ENCODE measurements around the gene NINJ2. TPM values are rescaled to one million over a fixed set of nuclear protein-coding genes. Genes with fewer than 3 reads are reported as not detected.

The NINJ2 gene
- polyA plus RNA-seq, 3 donors = 32.9 to 92.7 (median 73.7) TPM

DNA sequence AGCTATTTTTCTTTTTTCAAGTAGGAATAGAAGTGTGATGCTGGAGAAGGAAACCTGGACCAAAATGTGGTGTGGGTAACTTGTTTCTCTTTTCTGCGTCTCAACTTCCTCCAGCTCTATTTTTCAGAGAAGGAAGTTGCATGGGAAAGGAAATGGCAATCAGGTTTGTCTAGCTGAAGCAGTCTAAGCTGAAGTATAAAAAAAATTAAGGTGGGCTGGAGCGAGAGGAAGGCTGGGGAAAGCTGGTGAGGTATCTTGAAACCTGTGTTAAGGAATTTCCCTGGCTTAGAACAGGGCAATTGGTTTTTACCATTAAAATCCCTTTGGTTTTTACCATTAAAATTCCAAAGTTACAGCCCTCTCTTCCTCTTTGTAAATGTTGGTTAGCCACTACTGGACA, 34.2 kb upstream of the NINJ2 start:
- H3K27ac ChIP-seq (ENCODE audit: low read depth in 1 of 2, low read length in 2 of 2) = peak overlapping the region in 1 of 2 donors; percentile 46
- H3K27ac Mint-ChIP-seq = peak overlapping the region; percentile 54 to 86 (median 74)

DNA sequence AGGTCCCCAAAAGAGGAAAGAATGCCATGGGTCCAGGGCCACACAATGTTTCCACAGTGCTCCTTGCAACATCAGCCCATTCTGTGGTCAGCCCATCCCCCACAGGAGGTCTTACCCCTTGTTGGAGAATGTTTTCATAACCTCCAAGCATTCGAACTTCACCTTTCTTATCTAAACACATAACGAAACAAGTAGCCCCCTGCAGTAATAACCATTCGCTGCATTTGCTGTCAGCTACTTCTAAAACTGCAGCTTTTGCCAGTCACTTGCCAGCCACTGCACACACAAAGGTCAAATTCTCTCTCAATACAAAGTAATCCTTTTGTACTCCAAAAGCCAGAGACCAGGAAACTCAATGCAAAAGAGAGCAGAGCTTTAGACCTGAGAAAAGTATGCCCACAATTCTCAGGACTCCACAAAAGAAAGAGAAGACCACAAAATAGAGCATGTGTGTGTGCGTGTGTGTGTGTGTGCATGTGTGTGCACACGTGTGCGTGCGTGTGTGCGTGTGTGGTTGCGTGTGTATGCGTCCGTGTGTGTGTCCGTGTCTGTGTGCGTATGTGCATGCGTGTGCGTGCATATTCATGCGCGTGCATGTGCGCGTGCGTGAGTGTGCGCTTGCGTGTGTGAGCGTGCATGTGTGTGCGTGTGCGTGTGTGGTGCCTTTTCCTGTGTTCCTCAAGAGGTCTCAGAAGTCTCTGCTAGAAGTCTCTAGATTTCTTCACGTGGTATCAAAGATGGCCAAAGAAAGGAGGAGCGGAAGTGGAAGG, 31.7 kb upstream of the NINJ2 start:
- no peak for DNase-seq
- peaks cover 35 to 42% of the 10 kb centered on the region in 2 donors for H3K4me1 ChIP-seq (ENCODE audit: control insufficient read depth in 1 of 2, insufficient read depth in 2 of 2, low read length in 2 of 2)
- H3K27ac Mint-ChIP-seq = peak overlapping the region in 4 of 7 donors; percentile 2 to 50 (median 34)
- no peaks in the 10 kb centered on the region for H4K20me1 ChIP-seq (ENCODE audit: insufficient read depth, low read length)
- peak overlapping the region; percentile 32 for H2AFZ ChIP-seq (ENCODE audit: insufficient read depth, low read depth, low read length, poor library complexity, severe bottlenecking)
- H3K36me3 ChIP-seq (replicated peaks in 1 of 2; ENCODE audit: control insufficient read depth in 1 of 2, insufficient read depth in 2 of 2, low read length in 2 of 2) = no peaks in the 10 kb centered on the region
- peak overlapping the region in 1 of 3 experiments; percentile 13 for H3K4me3 ChIP-seq (replicated peaks in 1 of 3; ENCODE audit: low read depth in 2 of 3, low read length in 3 of 3)
- WGBS (ENCODE audit: insufficient coverage) = 88% methylated on average over 26 of the region's 27 CpGs
- no peaks in the 10 kb centered on the region for H3K27me3 ChIP-seq (ENCODE audit: control insufficient read depth in 2 of 2, insufficient read depth in 2 of 2, low read length in 2 of 2)
- H3K9ac ChIP-seq (ENCODE audit: insufficient read depth, low read length, poor library complexity, severe bottlenecking) = no peak overlapping the region
- peaks cover 44% of the 10 kb centered on the region for H3K4me1 Mint-ChIP-seq
- H3K27ac ChIP-seq (ENCODE audit: low read depth in 1 of 2, low read length in 2 of 2) = peak overlapping the region in 1 of 2 donors; percentile 61
- H3K9me3 ChIP-seq (replicated peaks in 1 of 2; ENCODE audit: control insufficient read depth in 1 of 2, insufficient read depth in 1 of 2, low read length in 2 of 2) = peaks cover 7 to 12% of the 10 kb centered on the region in 2 donors
- H3K27me3 Mint-ChIP-seq (ENCODE audit: low read depth in 3 of 3) = no peaks in the 10 kb centered on the region
- TF ChIP-seq, protein P1, sequence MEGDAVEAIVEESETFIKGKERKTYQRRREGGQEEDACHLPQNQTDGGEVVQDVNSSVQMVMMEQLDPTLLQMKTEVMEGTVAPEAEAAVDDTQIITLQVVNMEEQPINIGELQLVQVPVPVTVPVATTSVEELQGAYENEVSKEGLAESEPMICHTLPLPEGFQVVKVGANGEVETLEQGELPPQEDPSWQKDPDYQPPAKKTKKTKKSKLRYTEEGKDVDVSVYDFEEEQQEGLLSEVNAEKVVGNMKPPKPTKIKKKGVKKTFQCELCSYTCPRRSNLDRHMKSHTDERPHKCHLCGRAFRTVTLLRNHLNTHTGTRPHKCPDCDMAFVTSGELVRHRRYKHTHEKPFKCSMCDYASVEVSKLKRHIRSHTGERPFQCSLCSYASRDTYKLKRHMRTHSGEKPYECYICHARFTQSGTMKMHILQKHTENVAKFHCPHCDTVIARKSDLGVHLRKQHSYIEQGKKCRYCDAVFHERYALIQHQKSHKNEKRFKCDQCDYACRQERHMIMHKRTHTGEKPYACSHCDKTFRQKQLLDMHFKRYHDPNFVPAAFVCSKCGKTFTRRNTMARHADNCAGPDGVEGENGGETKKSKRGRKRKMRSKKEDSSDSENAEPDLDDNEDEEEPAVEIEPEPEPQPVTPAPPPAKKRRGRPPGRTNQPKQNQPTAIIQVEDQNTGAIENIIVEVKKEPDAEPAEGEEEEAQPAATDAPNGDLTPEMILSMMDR (IDR thresholded peaks at IDR 0.05) = no peak
- intact Hi-C loops (cut with micrococcal nuclease) = no loop called here
- H3K79me2 ChIP-seq (ENCODE audit: insufficient read depth, low read length) = no peaks in the 10 kb centered on the region
- H3K4me2 ChIP-seq (replicated peaks; ENCODE audit: extremely low read depth, low read length, poor library complexity, severe bottlenecking) = peak overlapping the region; percentile 34
- peaks cover 0 to 5% of the 10 kb centered on the region in 2 donors for H3K36me3 Mint-ChIP-seq
- peak overlapping the region in 1 of 2 donors; percentile 72 for H3K4me3 Mint-ChIP-seq
- H3K9me3 Mint-ChIP-seq = peaks cover 2 to 16% (median 9%) of the 10 kb centered on the region in 7 donors

More for the DNA sequence above, 34.2 kb upstream of the NINJ2 start:
- no peaks in the 10 kb centered on the region for H3K36me3 ChIP-seq (replicated peaks in 1 of 2; ENCODE audit: control insufficient read depth in 1 of 2, insufficient read depth in 2 of 2, low read length in 2 of 2)
- H3K9me3 ChIP-seq (replicated peaks in 1 of 2; ENCODE audit: control insufficient read depth in 1 of 2, insufficient read depth in 1 of 2, low read length in 2 of 2) = peaks cover 7 to 12% of the 10 kb centered on the region in 2 donors
- Mint-ChIP-seq H3K4me3 (peak overlapping the region in 1 of 2 donors; percentile 72), H3K9me3 (peaks cover 2 to 16% (median 9%) of the 10 kb centered on the region in 7 donors), H3K27me3 (ENCODE audit: low read depth in 3 of 3) (peaks cover 0 to 1% (median 0%) of the 10 kb centered on the region in 3 donors), H3K36me3 (peaks cover 0 to 5% of the 10 kb centered on the region in 2 donors), H3K4me1 (peaks cover 46% of the 10 kb centered on the region)
- H3K4me2 ChIP-seq (replicated peaks; ENCODE audit: extremely low read depth, low read length, poor library complexity, severe bottlenecking) = peak overlapping the region; percentile 49
- no CpG with 5 or more reads among the region's 2 CpGs for WGBS (ENCODE audit: insufficient coverage)
- peaks cover 35 to 42% of the 10 kb centered on the region in 2 donors for H3K4me1 ChIP-seq (ENCODE audit: control insufficient read depth in 1 of 2, insufficient read depth in 2 of 2, low read length in 2 of 2)
- no peaks in the 10 kb centered on the region for H3K79me2 ChIP-seq (ENCODE audit: insufficient read depth, low read length)
- intact Hi-C loops (cut with micrococcal nuclease) = no loop called here
- H3K27me3 ChIP-seq (ENCODE audit: control insufficient read depth in 2 of 2, insufficient read depth in 2 of 2, low read length in 2 of 2) = no peaks in the 10 kb centered on the region
- peak overlapping the region in 1 of 3 experiments; percentile 20 for H3K4me3 ChIP-seq (replicated peaks in 1 of 3; ENCODE audit: low read depth in 2 of 3, low read length in 3 of 3)
- TF ChIP-seq, protein P1 (IDR thresholded peaks at IDR 0.05) = no peak
- no peak overlapping the region for H3K9ac ChIP-seq (ENCODE audit: insufficient read depth, low read length, poor library complexity, severe bottlenecking)
- DNase-seq = peak; percentile 29 to 59 (median 47)
- H4K20me1 ChIP-seq (ENCODE audit: insufficient read depth, low read length) = no peaks in the 10 kb centered on the region
- no peak overlapping the region for H2AFZ ChIP-seq (ENCODE audit: insufficient read depth, low read depth, low read length, poor library complexity, severe bottlenecking)
